K562 (cell line): Measurements from ENCODE around the gene CFAP410. TPM values are rescaled to one million over a fixed set of nuclear protein-coding genes. Genes with fewer than 3 reads are reported as not detected.

ENCODE experiments used
- ARNT ChIP-seq, 2 experiments: fragments of 450-650 bp; IDR thresholded peaks; 2 replicates each; pipeline ENCODE4 v1.6.1; 2016; ENCODE audit warnings: mild to moderate bottlenecking in 1 of 2
- CHD1 ChIP-seq: fragments of 200-600 bp; sonication (generic); IDR thresholded peaks from one replicate; pipeline ENCODE4 v1.6.1; 2012; ENCODE audit warnings: mild to moderate bottlenecking, moderate library complexity, low read length, inconsistent platforms
- CXXC5 ChIP-seq: fragments of 250-450 bp; sonication (Bioruptor Pico); IDR thresholded peaks from 2 replicates; pipeline ENCODE4 v1.8.0; 2022; ENCODE audit warnings: inconsistent platforms, mild to moderate bottlenecking, moderate library complexity
- NFE2L1 ChIP-seq: fragments of 450-650 bp; IDR thresholded peaks from 2 replicates; pipeline ENCODE4 v1.6.1; 2016; ENCODE audit warnings: missing genetic modification characterization, low read depth, mild to moderate bottlenecking, missing compliant biosample characterization, moderate library complexity, borderline replicate concordance
- NRF1 ChIP-seq, 2 experiments: fragments of 450-650 bp; IDR thresholded peaks in 1 of 2; conservative IDR thresholded peaks in 1 of 2; 2 replicates each; pipeline ENCODE4 v1.6.1; 2014; ENCODE audit warnings: mild to moderate bottlenecking in 2 of 2
- RAD51 ChIP-seq: fragments of 450-650 bp; IDR thresholded peaks from 2 replicates; pipeline ENCODE4 v1.7.1; 2016; ENCODE audit warnings: low read depth, mild to moderate bottlenecking, borderline replicate concordance
- SIN3B ChIP-seq: fragments of 450-650 bp; IDR thresholded peaks from 2 replicates; pipeline ENCODE4 v1.6.1; 2017; ENCODE audit warnings: low read depth, mild to moderate bottlenecking, moderate library complexity
- SMARCC2 ChIP-seq: fragments of 450-650 bp; IDR thresholded peaks from 2 replicates; pipeline ENCODE4 v1.6.1; 2017; ENCODE audit warnings: antibody characterized with exemption, moderate library complexity, mild to moderate bottlenecking, low read depth
- ZBTB2 ChIP-seq: fragments of 450-650 bp; IDR thresholded peaks from 2 replicates; pipeline ENCODE4 v1.6.1; 2016; ENCODE audit warnings: antibody characterized with exemption
- ZBTB34 ChIP-seq: fragments of 250-450 bp; sonication (Bioruptor Pico); IDR thresholded peaks from 2 replicates; pipeline ENCODE4 v1.8.0; 2021; ENCODE audit warnings: mild to moderate bottlenecking, moderate library complexity
- ZBTB9 ChIP-seq: fragments of 450-650 bp; formaldehyde crosslinking; IDR thresholded peaks from 2 replicates; pipeline ENCODE4 v1.4.0; 2020; ENCODE audit warnings: mild to moderate bottlenecking, moderate library complexity
- ZNF263 ChIP-seq: sonication (generic); formaldehyde crosslinking; IDR thresholded peaks from 2 replicates; pipeline ENCODE4 v1.8.0; 2022; ENCODE audit warnings: mild to moderate bottlenecking, missing genetic modification reagents, borderline replicate concordance
- ZNF277 ChIP-seq: fragments of 250-450 bp; sonication (Bioruptor Pico); IDR thresholded peaks from 2 replicates; pipeline ENCODE4 v1.8.0; 2022; ENCODE audit warnings: inconsistent platforms, mild to moderate bottlenecking, moderate library complexity, borderline replicate concordance
- ZNF609 ChIP-seq: sonication (generic); formaldehyde crosslinking; IDR thresholded peaks from 2 replicates; pipeline ENCODE4 v1.8.1; 2023; ENCODE audit warnings: missing genetic modification reagents, mild to moderate bottlenecking, borderline replicate concordance
- ZNF668 ChIP-seq: fragments of 250-450 bp; sonication (Bioruptor Pico); IDR thresholded peaks from 2 replicates; pipeline ENCODE4 v1.8.0; 2022; ENCODE audit warnings: mild to moderate bottlenecking, inconsistent platforms
- ZNF77 ChIP-seq: fragments of 250-450 bp; sonication (Bioruptor Pico); IDR thresholded peaks from 2 replicates; pipeline ENCODE4 v1.5.0; 2020
- polyA plus RNA-seq, 8 experiments: library from polyadenylated mRNA; depleted of rRNA in 4 of 8; stranded (reverse) in 5 of 8; unstranded in 3 of 8; fragments of >200 nt; fragmentation: Nextera tagmentation in 2 of 8; fragmentation: Illumina TruSeq in 1 of 8; extraction: Ambion mirVana in 2 of 8; extraction: Trizol in 1 of 8; gene quantifications; 2 replicates each; pipeline versions ENCODE4 v1.2.1 to v1.2.3, GENCODE V29; 2011 to 2014; ENCODE audit warnings: inconsistent platforms in 1 of 8, missing spikeins in 1 of 8
- total RNA-seq, 7 experiments: library from RNA; depleted of rRNA in 6 of 7; stranded (reverse); fragments of >200 nt in 6 of 7; fragmentation: Illumina TruSeq in 2 of 7; extraction: Trizol in 2 of 7; gene quantifications; 2 replicates each; pipeline versions ENCODE4 v1.2.1 to v1.2.3, GENCODE V29; 2011 to 2021; ENCODE audit warnings: low replicate concordance in 1 of 7

CFAP410 gene
- total and polyA plus RNA-seq, 9 of the 15 experiments (the other 6 are each of a cell fraction or from before 2014, with no cell fraction given): 0.07 to 17.3 (median 2.3) TPM

- TF ChIP-seq NRF1 (conservative IDR thresholded peaks at IDR 0.05 in 1 of 2, IDR thresholded peaks at IDR 0.05 in 1 of 2) (0 out of 4 replicates have a peak, but pooled peaks of 1 of the 2 experiments have one; percentile 13), ARNT (IDR thresholded peaks at IDR 0.05) (no peak), SIN3B (no peak), ZNF263 (CRISPR knock-in tag) (peak; percentile 40; the same call in 1 of the 2 replicates), ZNF77 (CRISPR knock-in tag) (no peak), ZNF668 (CRISPR knock-in tag) (no peak), ZBTB9 (no peak), CHD1 (no peak), ZBTB34 (CRISPR knock-in tag) (no peak), SMARCC2 (no peak), ZNF609 (no peak), RAD51 (0 out of 2 replicates have a peak, but pooled peaks have one; percentile 35), CXXC5 (CRISPR knock-in tag) (0 out of 2 replicates have a peak, but pooled peaks have one; percentile 14), NFE2L1 (no peak), ZBTB2 (no peak), ZNF277 (CRISPR knock-in tag) (no peak)
Observed at GRCh38 chr21:44370027-44370735, 31.0 kb upstream of the CFAP410 start (continued).
